Stimulated activated CD4-positive, alpha-beta T cell treated with anti-CD3 and anti-CD28 coated beads, Interleukin-1b, Interleukin-23, amount 100 ng/mL, for 1 hour (primary cell): ENCODE results near the gene FOXO4.
A peak's percentile ranks its signal among the peaks of the same experiment; 100 is the strongest.
"Not testable (repeated sequence)": the region's sequence is repeated elsewhere in the genome, so short reads cannot be mapped to it uniquely, and the experiment has no call there.

Source experiments
- DNase-seq, 2 donors: peaks; one replicate each; pipeline ENCODE4 v3.0.0-alpha.2; 2020; ENCODE audit warnings: low read depth in 2 of 2

FOXO4 gene

GRCh38 chrX:71095555-71095980 lies at the start of gene FOXO4:
Gene FOXO4, plus strand, starts transcription at chrX:71095851. Its CDS starts 678 bp downstream, at chrX:71096529.
- DNase-seq: peak; percentile 57 to 65

GRCh38 chrX:71047891-71048290 lies 47.8 kb upstream of the FOXO4 start:
- DNase-seq: not testable (repeated sequence)

GRCh38 chrX:71052721-71053120 lies 42.9 kb upstream of the FOXO4 start:
- DNase-seq: no peak

- DNase-seq: no peak
These were observed 42.4 kb upstream of the FOXO4 start for GRCh38 chrX:71053217-71053621.

GRCh38 chrX:71056867-71057266 lies 38.8 kb upstream of the FOXO4 start:
- DNase-seq: no peak

GRCh38 chrX:71057848-71058530 lies 37.7 kb upstream of the FOXO4 start:
- no peak for DNase-seq

- no peak for DNase-seq
These were observed 35.5 kb upstream of the FOXO4 start for GRCh38 chrX:71060127-71060526.

GRCh38 chrX:71067089-71067488 lies 28.6 kb upstream of the FOXO4 start:
- no peak for DNase-seq

- no peak for DNase-seq
These were observed 28.0 kb upstream of the FOXO4 start for GRCh38 chrX:71067712-71068043.

GRCh38 chrX:71068044-71068918 lies 27.4 kb upstream of the FOXO4 start, which contains the start of gene SNX12:
Gene SNX12, minus strand, starts transcription at chrX:71068334. Its CDS starts 28 bp downstream, at chrX:71068306.
- DNase-seq: peak; percentile 63 to 71

- DNase-seq: no peak
These were observed 25.1 kb upstream of the FOXO4 start for GRCh38 chrX:71070531-71070930.

GRCh38 chrX:71081330-71082123 lies 14.1 kb upstream of the FOXO4 start:
- DNase-seq: no peak

GRCh38 chrX:71082124-71082647 lies 13.5 kb upstream of the FOXO4 start:
- DNase-seq: no peak

- no peak for DNase-seq
These were observed 12.8 kb upstream of the FOXO4 start for GRCh38 chrX:71082822-71083221.

- no peak for DNase-seq
These were observed 9.8 kb upstream of the FOXO4 start for GRCh38 chrX:71085900-71086299.

- DNase-seq: no peak
These were observed 4.4 kb upstream of the FOXO4 start for GRCh38 chrX:71091263-71091662.

GRCh38 chrX:71095033-71095432 lies 618 bp upstream of the FOXO4 start:
- DNase-seq: no peak

GRCh38 chrX:71095981-71096759 lies 519 bp downstream of the FOXO4 start:
- DNase-seq: no peak

- DNase-seq: no peak
These were observed 1.0 kb downstream of the FOXO4 start for GRCh38 chrX:71096760-71097032.

- peak; percentile 50 to 52 for DNase-seq
These were observed 2.7 kb downstream of the FOXO4 start for GRCh38 chrX:71098302-71098701.

- DNase-seq: no peak
These were observed 3.4 kb downstream of the FOXO4 start for GRCh38 chrX:71098951-71099506.
